HG02571 (cell line): ENCODE results near the gene GTPBP2.
"Not testable (repeated sequence)": the region's sequence is repeated elsewhere in the genome, so short reads cannot be mapped to it uniquely, and the experiment has no call there.

Source experiments
- ATAC-seq: cut with Tn5 transposase; IDR thresholded peaks from one replicate; pipeline ENCODE4 v1.9.1; 2021; ENCODE audit warnings: mild to moderate bottlenecking, moderate library complexity; ENCODE audit not compliant: unreplicated experiment

Gene GTPBP2

GRCh38 chr6:43658161-43658560, 29.1 kb upstream of the GTPBP2 start:
- ATAC-seq = no peak

DNA sequence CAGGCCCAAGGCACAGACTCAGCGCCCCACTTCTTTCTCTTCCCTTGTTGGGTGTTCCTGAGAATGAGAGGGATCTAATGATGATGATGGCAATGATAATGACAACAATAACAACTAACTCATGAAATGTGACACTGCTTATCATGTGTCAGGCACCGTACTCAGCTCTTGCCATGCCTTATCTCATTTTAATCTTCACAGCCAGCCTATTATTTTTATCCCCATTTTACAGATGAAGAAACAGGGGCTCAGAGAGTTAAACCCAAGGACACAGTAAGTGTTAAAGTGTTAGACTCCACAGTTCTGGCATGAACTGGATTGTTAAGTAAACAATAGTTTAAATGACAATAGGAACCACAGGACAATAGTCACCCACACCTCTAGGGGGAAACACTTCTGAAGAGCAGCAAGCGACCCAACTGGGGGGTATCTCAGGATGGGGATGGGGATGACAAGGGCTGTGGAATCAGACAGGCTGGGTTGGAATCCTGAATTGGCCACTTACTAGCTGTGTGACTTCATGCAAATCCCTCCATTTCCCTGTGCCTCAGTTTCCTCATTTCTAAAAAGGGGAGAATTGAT, 28.2 kb upstream of the GTPBP2 start:
- ATAC-seq = no peak

DNA sequence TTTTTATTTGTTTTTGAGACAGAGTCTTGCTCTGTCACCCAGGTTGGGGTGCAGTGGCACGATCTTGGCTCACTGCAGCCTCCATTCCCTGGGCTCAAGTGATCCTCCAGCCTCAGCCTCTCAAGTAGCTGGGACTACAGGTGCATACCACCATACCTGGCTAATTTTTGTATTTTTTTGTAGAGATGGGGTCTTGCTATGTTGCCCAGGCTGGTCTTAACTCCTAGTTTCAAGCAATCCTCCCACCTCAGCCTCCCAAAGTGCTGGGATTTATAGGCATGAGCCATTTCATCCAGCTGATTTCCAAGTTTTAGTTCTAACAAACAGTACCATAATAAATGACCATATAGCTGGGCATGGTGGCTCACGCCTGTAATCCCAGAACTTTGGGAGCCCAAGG, 23.8 kb upstream of the GTPBP2 start:
- ATAC-seq = not testable (repeated sequence)

DNA sequence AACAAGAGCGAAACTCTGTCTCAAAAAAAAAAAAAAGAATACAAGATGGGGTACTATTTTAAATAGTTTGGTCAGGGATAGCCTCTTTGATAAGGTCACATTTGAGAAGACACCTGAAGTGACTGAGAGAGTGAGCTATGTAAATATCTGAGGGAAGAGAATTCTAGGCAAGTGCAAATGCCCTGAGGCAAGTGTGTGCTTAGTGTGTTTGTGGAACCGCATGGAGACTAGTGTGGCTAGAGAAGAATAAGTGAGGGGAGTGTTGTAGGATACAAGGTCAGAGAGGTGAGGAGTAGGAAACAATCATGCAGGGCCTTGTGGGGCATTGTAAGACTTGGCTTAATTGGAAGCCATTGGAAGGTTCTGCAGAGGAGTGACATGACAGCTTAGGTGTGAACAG, 19.2 kb upstream of the GTPBP2 start:
- ATAC-seq = no peak

DNA sequence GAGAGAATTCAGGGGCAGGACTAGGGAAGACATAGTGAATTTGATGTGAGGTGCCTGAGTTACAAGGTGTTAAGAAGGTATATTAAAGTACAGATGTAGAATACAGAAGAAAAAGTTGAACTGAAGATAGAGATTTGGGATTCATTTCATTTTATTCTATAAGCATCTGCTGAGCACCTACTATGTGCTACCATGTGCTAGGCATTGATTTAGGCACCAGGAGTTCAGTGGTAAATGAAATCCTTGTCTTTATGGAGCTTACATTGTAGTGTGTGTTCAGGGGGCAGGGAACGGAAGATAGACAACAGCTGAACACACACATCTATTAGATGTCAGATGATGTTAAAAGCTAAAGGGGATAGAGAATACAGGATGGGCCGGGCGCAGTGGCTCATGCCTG, 18.5 kb upstream of the GTPBP2 start:
- no peak for ATAC-seq

- no peak for ATAC-seq
Observed at GRCh38 chr6:43645613-43645964, 16.5 kb upstream of the GTPBP2 start.

- ATAC-seq = peak; percentile 75
Observed at GRCh38 chr6:43644940-43645612, 16.0 kb upstream of the GTPBP2 start, which contains the start of gene RSPH9. RSPH9 (plus strand) TSS chr6:43645036; CDS start chr6:43645099, 63 bp downstream.

GRCh38 chr6:43639984-43640800, 11.1 kb upstream of the GTPBP2 start:
- no peak for ATAC-seq

DNA sequence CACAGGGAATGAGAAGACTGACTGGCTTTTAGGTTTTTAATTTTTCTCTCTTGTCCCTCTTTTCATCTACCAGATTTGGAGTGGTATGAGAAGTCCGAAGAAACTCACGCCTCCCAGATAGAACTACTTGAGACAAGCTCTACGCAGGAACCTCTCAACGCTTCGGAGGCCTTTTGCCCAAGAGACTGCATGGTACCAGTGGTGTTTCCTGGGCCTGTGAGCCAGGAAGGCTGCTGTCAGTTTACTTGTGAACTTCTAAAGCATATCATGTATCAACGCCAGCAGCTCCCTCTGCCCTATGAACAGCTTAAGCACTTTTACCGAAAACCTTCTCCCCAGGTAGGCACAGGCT, 7.2 kb upstream of the GTPBP2 start:
- ATAC-seq = peak; percentile 14

- peak; percentile 75 for ATAC-seq
Observed at GRCh38 chr6:43635387-43636307, 6.6 kb upstream of the GTPBP2 start, which contains the start of gene MAD2L1BP. MAD2L1BP (plus strand) TSS chr6:43635840; CDS start chr6:43635876, 36 bp downstream.

- ATAC-seq = no peak
Observed at GRCh38 chr6:43634702-43635303, 5.7 kb upstream of the GTPBP2 start.

DNA sequence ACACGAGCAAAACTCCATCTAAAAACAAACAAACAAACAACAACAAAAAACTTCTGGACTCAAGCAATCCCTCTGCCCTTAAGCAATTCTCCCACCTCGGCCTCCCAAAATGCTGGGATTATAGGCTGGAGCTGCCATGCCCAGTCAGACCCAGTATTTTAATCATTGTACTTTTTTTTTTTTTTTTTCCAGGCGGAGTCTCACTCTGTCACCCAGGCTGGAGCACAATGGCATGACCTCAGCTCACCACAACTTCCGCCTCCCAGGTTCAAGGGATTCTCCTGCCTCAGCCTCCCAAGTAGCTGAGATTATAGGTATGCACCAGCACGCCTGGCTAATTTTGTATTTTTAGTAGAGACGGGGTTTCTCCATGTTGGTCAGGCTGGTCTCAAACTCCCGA, 3.9 kb upstream of the GTPBP2 start:
- ATAC-seq = not testable (repeated sequence)

DNA sequence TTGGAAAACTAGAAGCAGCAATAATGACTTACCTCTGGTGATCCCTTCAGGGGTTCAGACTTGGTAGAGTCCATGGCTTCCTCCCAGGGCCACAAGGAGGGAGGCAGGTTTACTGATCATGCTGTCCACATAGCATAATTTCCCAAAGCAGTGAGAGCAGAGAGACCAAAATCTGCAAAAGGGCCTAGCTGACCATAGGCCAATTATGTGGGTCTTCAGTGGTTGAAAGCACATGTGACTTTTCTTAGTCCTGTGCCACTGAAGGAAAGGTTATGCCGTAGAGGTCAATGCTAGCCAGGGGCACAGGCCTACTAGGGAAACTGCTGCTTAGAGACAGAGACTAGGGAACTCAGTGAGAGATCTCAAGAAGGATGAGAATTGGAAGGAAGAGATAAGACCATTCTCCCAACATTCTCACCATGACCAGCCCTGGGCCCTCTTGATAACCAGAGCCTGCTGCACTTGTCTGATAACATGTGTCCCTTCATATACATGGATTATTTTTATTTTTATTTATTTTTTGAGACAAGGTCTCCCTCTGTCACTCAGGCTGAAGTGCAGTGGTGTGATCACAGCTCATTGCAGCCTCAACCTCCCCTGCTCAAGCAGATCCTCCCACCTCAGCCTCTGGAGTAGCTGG, 2.0 kb upstream of the GTPBP2 start:
- no peak for ATAC-seq

DNA sequence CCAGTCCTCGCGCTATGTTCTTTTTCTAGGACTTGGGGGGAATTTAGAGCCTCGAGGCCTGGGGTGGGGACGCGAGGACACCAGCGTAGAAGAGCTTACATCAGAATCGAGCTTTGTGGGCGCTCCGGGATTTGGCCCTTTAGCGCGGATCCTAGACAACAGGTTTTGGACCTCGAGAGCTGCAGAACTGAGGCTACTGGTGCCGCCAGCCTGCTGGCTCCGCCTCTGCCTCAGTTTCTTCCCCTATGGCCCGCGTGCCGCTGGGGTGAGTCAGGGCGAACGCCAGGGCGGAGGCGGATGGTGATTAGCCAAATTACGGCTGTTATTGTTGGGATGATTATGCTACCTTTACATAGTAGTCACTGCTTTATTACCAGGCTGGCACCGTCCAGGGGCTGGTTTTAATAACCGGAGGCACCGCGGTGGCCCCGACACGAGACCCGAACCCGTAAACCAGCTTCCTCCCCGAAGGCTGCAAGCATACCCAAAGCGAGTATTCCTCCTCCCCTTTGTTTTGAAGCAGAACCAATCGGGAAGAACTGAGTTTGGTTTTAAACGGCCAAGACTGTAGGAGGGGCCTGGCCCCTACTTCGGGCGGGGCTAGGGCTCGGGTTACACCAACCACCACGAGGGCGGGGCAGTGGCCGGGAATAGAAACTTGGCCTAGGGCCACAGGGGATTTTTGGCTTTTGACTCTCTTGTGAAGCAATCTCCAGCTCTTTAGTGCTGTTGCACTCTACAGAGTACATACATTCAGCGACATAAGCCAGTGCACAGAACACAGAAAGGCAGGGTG, 639 bp upstream of the GTPBP2 start:
- ATAC-seq = peak; percentile 57

GRCh38 chr6:43628393-43629103, 516 bp downstream of the GTPBP2 start:
- ATAC-seq = peak; percentile 14

- ATAC-seq = no peak
Observed at GRCh38 chr6:43627008-43627825, 1.8 kb downstream of the GTPBP2 start.

DNA sequence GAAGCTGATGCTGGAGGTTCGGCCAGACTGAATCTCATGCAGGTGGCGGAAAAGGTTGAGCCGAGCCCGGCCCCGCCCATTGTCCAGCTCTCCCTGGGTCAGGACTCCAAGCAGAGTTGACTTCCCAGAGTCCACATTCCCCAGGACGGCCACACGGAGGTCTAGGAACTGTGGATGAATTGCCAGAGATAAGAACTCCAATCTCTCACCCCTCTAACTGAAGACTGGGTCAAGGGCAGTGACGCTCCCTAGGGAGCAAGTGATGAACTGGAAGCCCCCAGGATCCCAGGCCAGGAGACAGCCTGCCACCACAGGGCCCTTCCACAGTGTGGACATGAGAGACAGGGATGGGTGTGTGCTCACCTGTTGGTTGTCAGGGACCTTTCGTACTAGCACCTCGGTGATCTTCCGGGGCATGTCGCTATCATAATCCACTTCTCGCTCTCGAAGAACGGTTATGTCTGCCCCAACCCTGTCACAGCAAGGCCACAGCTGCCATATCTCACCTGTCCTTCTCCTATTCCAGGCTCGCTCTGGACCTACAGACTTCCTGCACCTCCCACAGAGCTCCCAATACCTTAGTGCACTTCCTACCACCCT, 3.6 kb downstream of the GTPBP2 start:
- ATAC-seq = no peak
